Smooth muscle cell (in vitro differentiated cells): Measurements from ENCODE around the gene TMSB4X. TPM values are rescaled to one million over a fixed set of nuclear protein-coding genes. Genes with fewer than 3 reads are reported as not detected.

Experiments
- DNase-seq: peaks from one replicate; lab custom pipeline; 2025; ENCODE audit not compliant: unreplicated experiment; lab: John Stamatoyannopoulos, UW
- H2AFZ ChIP-seq: fragments of 200-600 bp; sonication (generic); 2 replicates; pipeline ENCODE4 v1.6.0; 2016; ENCODE audit warnings: antibody characterized with exemption, low read depth, mild to moderate bottlenecking
- H3F3A ChIP-seq: fragments of 200-600 bp; sonication (generic); 2 replicates; pipeline ENCODE4 v1.6.0; 2017; ENCODE audit warnings: antibody characterized with exemption, low read depth
- H3K27ac ChIP-seq: fragments of 200-600 bp; sonication (generic); 2 replicates; pipeline ENCODE4 v1.5.1; 2016; ENCODE audit warnings: low read depth, mild to moderate bottlenecking
- H3K27me3 ChIP-seq: fragments of 200-600 bp; sonication (generic); 2 replicates; pipeline ENCODE4 v1.6.1; 2016; ENCODE audit warnings: low read depth, mild to moderate bottlenecking
- H3K36me3 ChIP-seq: fragments of 200-600 bp; sonication (generic); 2 replicates; pipeline ENCODE4 v1.5.1; 2016; ENCODE audit warnings: low read depth
- H3K4me1 ChIP-seq: fragments of 200-600 bp; sonication (generic); 2 replicates; pipeline ENCODE4 v1.5.1; 2016; ENCODE audit warnings: low read depth
- H3K4me2 ChIP-seq: fragments of 200-600 bp; sonication (generic); 2 replicates; pipeline ENCODE4 v1.6.0; 2016; ENCODE audit warnings: mild to moderate bottlenecking
- H3K4me3 ChIP-seq: fragments of 200-600 bp; sonication (generic); 2 replicates; pipeline ENCODE4 v1.5.1; 2016; ENCODE audit warnings: mild to moderate bottlenecking
- H3K79me2 ChIP-seq: fragments of 200-600 bp; sonication (generic); 2 replicates; pipeline ENCODE4 v1.6.0; 2016; ENCODE audit warnings: low read depth, mild to moderate bottlenecking
- H3K9ac ChIP-seq: fragments of 200-600 bp; sonication (generic); 2 replicates; pipeline ENCODE4 v1.6.0; 2016; ENCODE audit warnings: low read depth
- H3K9me3 ChIP-seq: fragments of 200-600 bp; sonication (generic); replicated peaks from 2 replicates; pipeline ENCODE4 v1.5.1; 2016; ENCODE audit warnings: low read depth
- H4K20me1 ChIP-seq: fragments of 200-600 bp; sonication (generic); 2 replicates; pipeline ENCODE4 v1.6.0; 2016; ENCODE audit warnings: low read depth
- CTCF ChIP-seq: fragments of 200-600 bp; sonication (generic); IDR thresholded peaks from 2 replicates; pipeline ENCODE4 v1.5.1; 2017; ENCODE audit warnings: borderline replicate concordance, mild to moderate bottlenecking, antibody characterized with exemption; ENCODE audit not compliant: insufficient read depth, poor library complexity, severe bottlenecking
- WGBS: methylation state at CpG from one replicate; pipeline ENCODE4 v1.1.7; 2016; ENCODE audit warnings: low lambda C conversion rate; 5-methylcytosine and 5-hydroxymethylcytosine counted together
- polyA plus RNA-seq: library from polyadenylated mRNA; unstranded; fragments of >200 nt; fragmentation: Nextera tagmentation; extraction: Ambion mirVana; gene quantifications from 2 replicates; pipeline ENCODE4 v1.2.1, GENCODE V29; 2016
- total RNA-seq: library from RNA; depleted of rRNA; stranded (reverse); fragments of >200 nt; gene quantifications from 2 replicates; pipeline ENCODE4 v1.2.3, GENCODE V29; 2014

The TMSB4X gene
- total and polyA plus RNA-seq, 2 experiments from 2014 or later: 9,721 to 12,637 TPM

- H3K4me3 ChIP-seq: no peak overlapping the region
- H4K20me1 ChIP-seq: no peaks in the 10 kb centered on the region
- 16% methylated on average over 11 of the region's 11 CpGs for WGBS
- no peaks in the 10 kb centered on the region for H3K27me3 ChIP-seq
- H3K9ac ChIP-seq: peak overlapping the region; percentile 87
- no peaks in the 10 kb centered on the region for H3K36me3 ChIP-seq
- peak overlapping the region; percentile 71 for H2AFZ ChIP-seq
- no peaks in the 10 kb centered on the region for H3K9me3 ChIP-seq
- peaks cover 39% of the 10 kb centered on the region for H3K4me1 ChIP-seq
- TF ChIP-seq CTCF: no peak
- peak overlapping the region; percentile 98 for H3K27ac ChIP-seq
- peak; percentile 25 for DNase-seq
- H3K79me2 ChIP-seq: no peaks in the 10 kb centered on the region
- peak overlapping the region; percentile 65 for H3K4me2 ChIP-seq
- H3F3A ChIP-seq: peaks cover 30% of the 10 kb centered on the region
Observed at GRCh38 chrX:12949927-12950656, 24.8 kb upstream of the TMSB4X start.

DNA sequence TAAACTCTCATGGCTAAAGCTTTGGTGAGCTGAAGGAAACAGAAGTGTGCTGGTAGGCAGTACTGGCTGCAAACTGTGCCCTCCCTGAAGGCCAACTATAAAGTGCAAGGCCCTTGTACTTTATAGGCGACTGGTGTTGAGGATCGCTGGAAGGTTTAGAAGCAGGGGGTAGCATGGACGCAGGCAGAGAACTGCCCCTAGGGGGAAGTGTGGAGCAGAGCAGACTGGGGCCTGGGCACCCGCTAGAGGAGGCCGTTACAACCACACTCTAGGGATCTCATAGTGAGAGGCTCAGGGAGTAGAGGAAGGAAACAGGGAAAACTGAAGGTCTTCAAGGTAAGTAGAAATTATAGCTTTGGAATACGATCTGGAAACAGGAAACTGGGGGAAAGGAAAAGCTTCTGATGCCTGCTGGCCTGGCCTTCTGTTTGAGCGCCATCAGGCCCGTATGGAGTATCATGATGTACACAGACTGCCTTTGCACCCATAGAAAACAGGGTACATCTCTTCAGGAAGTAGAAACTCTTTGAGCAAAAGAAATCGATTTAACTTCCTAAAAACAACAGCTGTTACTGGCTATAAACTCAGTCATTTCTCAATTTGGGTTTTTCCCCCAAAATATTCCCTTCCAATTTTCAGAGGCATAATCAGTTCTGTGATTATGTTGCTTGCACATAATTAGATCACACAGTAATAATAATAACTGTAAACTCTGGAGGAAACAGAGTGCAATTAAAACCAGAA, 23.9 kb upstream of the TMSB4X start:
- Histone ChIP-seq H4K20me1 (no peaks in the 10 kb centered on the region), H3K27ac (peak overlapping the region; percentile 98), H3F3A (peaks cover 32% of the 10 kb centered on the region), H3K27me3 (no peaks in the 10 kb centered on the region), H3K4me1 (peaks cover 31% of the 10 kb centered on the region), H3K79me2 (no peaks in the 10 kb centered on the region), H3K4me2 (peak overlapping the region; percentile 65), H3K9me3 (no peaks in the 10 kb centered on the region), H2AFZ (peak overlapping the region; percentile 71), H3K36me3 (no peaks in the 10 kb centered on the region), H3K9ac (peak overlapping the region; percentile 69), H3K4me3 (no peak overlapping the region)
- 46% methylated on average over 9 of the region's 9 CpGs for WGBS
- peak; percentile 61 for TF ChIP-seq CTCF
- peak; percentile 6 for DNase-seq

GRCh38 chrX:12951595-12951975, 23.3 kb upstream of the TMSB4X start:
- WGBS: 82% methylated on average over 5 of the region's 5 CpGs

More at GRCh38 chrX:12951595-12951975, 23.3 kb upstream of the TMSB4X start:
- Histone ChIP-seq H4K20me1 (no peaks in the 10 kb centered on the region), H3K27me3 (no peaks in the 10 kb centered on the region), H3K9ac (no peak overlapping the region), H2AFZ (peak overlapping the region; percentile 71), H3K79me2 (no peaks in the 10 kb centered on the region), H3K4me2 (no peak overlapping the region), H3K4me1 (peaks cover 30% of the 10 kb centered on the region), H3K36me3 (no peaks in the 10 kb centered on the region), H3K4me3 (no peak overlapping the region), H3K9me3 (no peaks in the 10 kb centered on the region), H3F3A (peaks cover 35% of the 10 kb centered on the region), H3K27ac (peak overlapping the region; percentile 98)
- no peak for DNase-seq
- TF ChIP-seq CTCF: no peak
